Colonic mucosa (tissue), 4 donors: Measurements from ENCODE around the gene MYADM. TPM values are rescaled to one million over a fixed set of nuclear protein-coding genes. Genes with fewer than 3 reads are reported as not detected.
A peak's percentile ranks its signal among the peaks of the same experiment; 100 is the strongest.

Experiments used
- DNase-seq: peaks from one replicate; pipeline ENCODE4 v3.0.0-alpha.2; 2020
- H3K27ac ChIP-seq: fragments of 200-600 bp; one replicate; pipeline ENCODE4 v1.8.0; 2021
- H3K27me3 ChIP-seq: fragments of 200-600 bp; one replicate; pipeline ENCODE4 v1.8.0; 2021
- H3K36me3 ChIP-seq: fragments of 200-600 bp; one replicate; pipeline ENCODE4 v1.8.0; 2021
- H3K4me1 ChIP-seq: fragments of 200-600 bp; one replicate; pipeline ENCODE4 v1.8.0; 2021; ENCODE audit warnings: mild to moderate bottlenecking
- H3K4me3 ChIP-seq: fragments of 200-600 bp; one replicate; pipeline ENCODE4 v1.8.0; 2021
- H3K9ac ChIP-seq, 2 donors: one replicate each; pipeline ENCODE4 v1.7.0; 2013; ENCODE audit warnings: control low read depth in 2 of 2, low read depth in 2 of 2, low read length in 2 of 2
- H3K9me3 ChIP-seq: fragments of 200-600 bp; one replicate; pipeline ENCODE4 v1.8.0; 2021
- intact Hi-C: fragments of 100-400 bp; cut with DNase I; formaldehyde crosslinking; loops from one replicate; pipeline ENCODE4 v1.14.1; 2022
- total RNA-seq, 2 donors: library from RNA; stranded (reverse); fragmentation: NEBNext Ultra II Directional in 1 of 2; extraction: Animal tissue kit (Norgen Biotek cat#: 25700) in 1 of 2; gene quantifications; one replicate each; pipeline ENCODE4 v1.2.1, GENCODE V29; 2021
- TF ChIP-seq, protein P1 (sequence below): fragments of 200-600 bp; IDR thresholded peaks from one replicate; pipeline ENCODE4 v1.8.0; 2022; ENCODE audit warnings: antibody characterized with exemption, mild to moderate bottlenecking
- donor health status: healthy.
- donor health status: DM: no; HTN: no; CAD: no.
- donor health status: DM: no; HTN: no; CAD: no.

The MYADM gene
- total RNA-seq, 2 donors from 2014 or later = 80.5 to 110 TPM

DNA sequence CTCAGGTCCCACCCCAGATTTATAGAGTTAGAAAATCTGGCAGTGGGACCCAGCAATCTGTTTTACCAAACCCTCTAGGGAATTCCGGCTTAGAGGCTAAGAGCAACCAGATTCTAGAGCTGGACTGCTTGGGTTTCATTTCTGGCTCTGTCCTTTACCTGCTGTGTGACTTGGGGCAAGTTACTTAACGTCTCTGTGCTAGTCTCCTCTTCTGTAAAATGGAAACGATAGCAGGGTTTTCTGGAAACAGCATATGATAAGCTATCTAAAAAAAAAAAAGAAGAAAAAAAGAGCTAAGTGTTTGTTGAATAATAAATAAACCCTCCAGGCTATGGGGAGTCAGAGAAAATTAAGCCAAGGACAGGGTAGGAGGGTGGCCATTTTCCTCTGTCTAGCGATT, 29.8 kb downstream of the MYADM start:
- DNase-seq = no peak
- H3K27me3 ChIP-seq = no peaks in the 10 kb centered on the region
- intact Hi-C loops = no loop called here

DNA sequence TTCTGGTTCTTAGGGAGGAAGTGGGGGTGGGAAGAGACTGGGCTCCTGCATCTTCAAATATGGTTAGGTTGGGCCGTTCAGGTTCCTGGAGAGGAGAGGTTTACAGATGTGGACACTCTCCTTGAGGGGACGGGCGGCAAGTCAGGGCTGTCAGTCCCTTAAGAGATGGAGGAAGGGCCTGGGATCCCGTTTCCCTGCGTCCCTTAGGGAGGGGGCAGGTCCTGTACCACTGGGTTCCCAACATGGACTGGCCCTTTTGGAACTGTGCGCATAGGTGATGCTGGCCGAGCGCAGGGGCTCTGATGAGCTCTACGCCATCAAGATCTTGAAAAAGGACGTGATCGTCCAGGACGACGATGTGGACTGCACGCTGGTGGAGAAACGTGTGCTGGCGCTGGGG, 30.5 kb downstream of the MYADM start:
- TF ChIP-seq, protein P1, sequence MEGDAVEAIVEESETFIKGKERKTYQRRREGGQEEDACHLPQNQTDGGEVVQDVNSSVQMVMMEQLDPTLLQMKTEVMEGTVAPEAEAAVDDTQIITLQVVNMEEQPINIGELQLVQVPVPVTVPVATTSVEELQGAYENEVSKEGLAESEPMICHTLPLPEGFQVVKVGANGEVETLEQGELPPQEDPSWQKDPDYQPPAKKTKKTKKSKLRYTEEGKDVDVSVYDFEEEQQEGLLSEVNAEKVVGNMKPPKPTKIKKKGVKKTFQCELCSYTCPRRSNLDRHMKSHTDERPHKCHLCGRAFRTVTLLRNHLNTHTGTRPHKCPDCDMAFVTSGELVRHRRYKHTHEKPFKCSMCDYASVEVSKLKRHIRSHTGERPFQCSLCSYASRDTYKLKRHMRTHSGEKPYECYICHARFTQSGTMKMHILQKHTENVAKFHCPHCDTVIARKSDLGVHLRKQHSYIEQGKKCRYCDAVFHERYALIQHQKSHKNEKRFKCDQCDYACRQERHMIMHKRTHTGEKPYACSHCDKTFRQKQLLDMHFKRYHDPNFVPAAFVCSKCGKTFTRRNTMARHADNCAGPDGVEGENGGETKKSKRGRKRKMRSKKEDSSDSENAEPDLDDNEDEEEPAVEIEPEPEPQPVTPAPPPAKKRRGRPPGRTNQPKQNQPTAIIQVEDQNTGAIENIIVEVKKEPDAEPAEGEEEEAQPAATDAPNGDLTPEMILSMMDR = no peak
- DNase-seq = no peak
- Histone ChIP-seq H3K27ac (no peak overlapping the region), H3K27me3 (no peaks in the 10 kb centered on the region), H3K9ac (no peak overlapping the region), H3K4me3 (no peak overlapping the region), H3K9me3 (no peaks in the 10 kb centered on the region), H3K36me3 (no peaks in the 10 kb centered on the region), H3K4me1 (no peaks in the 10 kb centered on the region)
- intact Hi-C loops = no loop called here

More for the DNA sequence above, 29.8 kb downstream of the MYADM start:
- no peak overlapping the region for H3K4me3 ChIP-seq
- no peaks in the 10 kb centered on the region for H3K4me1 ChIP-seq
- no peaks in the 10 kb centered on the region for H3K9me3 ChIP-seq
- H3K36me3 ChIP-seq = no peaks in the 10 kb centered on the region
- no peak overlapping the region for H3K27ac ChIP-seq
- TF ChIP-seq, protein P1 = no peak
- H3K9ac ChIP-seq = no peak overlapping the region

DNA sequence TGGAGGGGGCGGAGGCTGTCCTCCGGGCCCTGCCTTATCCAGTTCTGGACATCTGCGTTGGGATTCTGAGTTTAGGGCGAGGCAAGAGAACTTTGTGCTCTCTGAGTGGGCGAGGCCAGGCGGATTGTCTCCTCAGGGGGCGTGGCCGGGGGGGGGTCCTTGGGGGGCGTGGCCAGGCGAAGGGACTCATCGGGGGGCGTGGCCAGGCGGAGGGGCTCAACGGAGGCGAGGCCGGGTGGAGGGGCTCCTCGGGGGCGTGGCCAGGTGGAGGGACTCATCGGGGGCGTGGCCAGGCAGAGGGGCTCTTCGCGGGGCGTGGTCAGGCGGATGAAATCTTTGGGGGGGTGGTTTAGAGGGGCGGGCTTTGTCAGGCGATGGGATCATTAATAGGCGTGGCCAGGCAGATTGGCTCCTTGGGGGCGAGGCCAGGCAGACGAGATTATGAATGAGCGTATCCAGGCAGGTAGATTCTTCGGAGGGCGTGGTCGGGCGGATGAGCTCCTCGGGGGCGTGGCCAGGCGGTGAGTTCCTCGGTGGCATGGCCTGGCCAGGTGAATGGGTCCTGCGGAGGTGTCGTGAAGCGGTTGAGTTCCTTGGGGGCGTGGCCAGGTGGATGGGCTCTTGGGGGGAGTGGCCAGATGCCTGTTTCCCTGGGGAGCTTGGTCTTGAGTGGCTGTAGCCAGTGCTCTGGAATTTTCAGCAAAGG, 31.1 kb downstream of the MYADM start:
- no peak overlapping the region for H3K4me3 ChIP-seq
- no peaks in the 10 kb centered on the region for H3K36me3 ChIP-seq
- H3K27ac ChIP-seq = no peak overlapping the region
- H3K9ac ChIP-seq = no peak overlapping the region
- H3K27me3 ChIP-seq = no peaks in the 10 kb centered on the region
- DNase-seq = no peak
- TF ChIP-seq, protein P1 = no peak
- intact Hi-C loops = no loop called here
- no peaks in the 10 kb centered on the region for H3K4me1 ChIP-seq
- no peaks in the 10 kb centered on the region for H3K9me3 ChIP-seq

DNA sequence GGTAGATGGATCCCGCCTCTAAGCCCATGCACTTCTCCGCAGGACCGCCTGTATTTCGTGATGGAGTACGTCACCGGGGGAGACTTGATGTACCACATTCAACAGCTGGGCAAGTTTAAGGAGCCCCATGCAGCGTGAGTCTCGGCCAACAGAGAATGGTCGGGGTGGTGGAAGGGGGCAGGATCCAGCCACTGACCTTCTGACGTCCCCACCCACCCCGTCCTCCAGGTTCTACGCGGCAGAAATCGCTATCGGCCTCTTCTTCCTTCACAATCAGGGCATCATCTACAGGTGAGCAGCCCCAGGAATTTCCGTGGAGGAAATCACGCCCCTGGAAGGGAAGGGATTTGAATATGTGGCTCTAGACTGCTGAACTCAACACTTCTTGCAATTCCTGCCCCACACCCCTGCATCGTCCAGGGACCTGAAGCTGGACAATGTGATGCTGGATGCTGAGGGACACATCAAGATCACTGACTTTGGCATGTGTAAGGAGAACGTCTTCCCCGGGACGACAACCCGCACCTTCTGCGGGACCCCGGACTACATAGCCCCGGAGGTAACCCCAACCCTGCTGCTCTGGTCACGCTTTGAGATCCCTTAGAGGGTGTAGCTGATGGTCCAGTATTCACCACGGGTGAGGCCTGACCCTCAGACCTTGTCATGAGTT, 32.6 kb downstream of the MYADM start:
- intact Hi-C loops = loop anchor here (10.0 kb wide), 1 partner anchor 56 kb away; no protein-coding TSS in a partner anchor
- no peaks in the 10 kb centered on the region for H3K27me3 ChIP-seq
- DNase-seq = no peak
- TF ChIP-seq, protein P1 = no peak
- no peak overlapping the region for H3K27ac ChIP-seq
- H3K9ac ChIP-seq = no peak overlapping the region
- no peaks in the 10 kb centered on the region for H3K9me3 ChIP-seq
- H3K4me1 ChIP-seq = no peaks in the 10 kb centered on the region
- no peak overlapping the region for H3K4me3 ChIP-seq
- H3K36me3 ChIP-seq = no peaks in the 10 kb centered on the region

DNA sequence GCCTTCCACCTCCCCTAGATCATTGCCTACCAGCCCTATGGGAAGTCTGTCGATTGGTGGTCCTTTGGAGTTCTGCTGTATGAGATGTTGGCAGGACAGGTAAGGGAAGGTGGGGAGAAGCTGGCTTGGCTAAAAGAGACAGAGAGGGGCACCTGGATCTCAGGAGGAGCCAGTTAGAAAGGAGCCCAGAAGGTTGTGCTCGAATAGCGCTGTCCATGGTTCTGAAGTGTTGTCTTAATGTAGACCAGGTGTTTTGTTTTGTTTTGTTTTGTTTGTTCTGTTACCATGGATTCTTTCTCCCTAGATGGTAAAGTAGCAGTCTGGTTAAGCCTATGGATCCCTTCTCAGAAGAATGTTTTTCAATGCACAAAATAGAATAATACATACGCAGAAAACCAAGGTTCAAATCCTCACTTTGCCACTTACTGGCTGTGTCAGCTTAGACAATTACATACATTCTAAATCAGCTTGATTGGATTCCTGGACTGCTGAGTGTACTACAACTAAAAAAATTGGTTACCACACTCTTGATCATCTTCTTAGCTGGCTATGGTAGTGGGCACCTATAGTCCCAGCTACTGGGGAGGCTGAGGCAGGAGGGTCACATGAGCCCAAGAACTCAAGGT, 35.5 kb downstream of the MYADM start:
- H3K4me3 ChIP-seq = no peak overlapping the region
- intact Hi-C loops = loop anchor here (10.0 kb wide), 1 partner anchor 58 kb away; no protein-coding TSS in a partner anchor
- H3K9me3 ChIP-seq = no peaks in the 10 kb centered on the region
- H3K9ac ChIP-seq = no peak overlapping the region
- H3K36me3 ChIP-seq = no peaks in the 10 kb centered on the region
- no peaks in the 10 kb centered on the region for H3K4me1 ChIP-seq
- TF ChIP-seq, protein P1 = no peak
- peaks cover 18% of the 10 kb centered on the region for H3K27me3 ChIP-seq
- peak; percentile 37 for DNase-seq
- H3K27ac ChIP-seq = no peak overlapping the region
